Omental fat pad (tissue), 4 donors: Measurements from ENCODE around the gene ST8SIA6. TPM values are rescaled to one million over a fixed set of nuclear protein-coding genes. Genes with fewer than 3 reads are reported as not detected.

Source experiments
- ATAC-seq: fragments of 150-250 bp; one replicate; pipeline ENCODE4 v1.9.1; 2016; ENCODE audit warnings: mild to moderate bottlenecking, moderate library complexity; ENCODE audit not compliant: low FRiP score
- DNase-seq: peaks from one replicate; pipeline ENCODE4 v3.0.0-alpha.2; 2019; ENCODE audit warnings: low spot score
- CTCF ChIP-seq, 3 donors: fragments of 450-650 bp; IDR thresholded peaks; one replicate each; pipeline ENCODE4 v1.5.1; 2016 to 2017; ENCODE audit warnings: antibody characterized with exemption in 3 of 3, mild to moderate bottlenecking in 3 of 3, moderate library complexity in 2 of 3
- total RNA-seq, 4 donors: library from RNA; depleted of rRNA; stranded (reverse); fragments of >200 nt; gene quantifications; one replicate each; pipeline ENCODE4 v1.1.0, GENCODE V29; 2016

The ST8SIA6 gene
- total RNA-seq, 4 donors from 2014 or later = 0.19 to 7.6 (median 0.40) TPM

GRCh38 chr10:17358461-17358860 lies 95.9 kb downstream of the ST8SIA6 start:
- TF ChIP-seq CTCF (IDR thresholded peaks at IDR 0.05) = no peak
- no peak for ATAC-seq
- DNase-seq = no peak

- no peak for TF ChIP-seq CTCF (IDR thresholded peaks at IDR 0.05)
- DNase-seq (no peak), ATAC-seq (no peak)
Measured at GRCh38 chr10:17357781-17358180, 96.6 kb downstream of the ST8SIA6 start.

- ATAC-seq = no peak
- DNase-seq = no peak
- TF ChIP-seq CTCF (IDR thresholded peaks at IDR 0.05) = no peak
Measured at GRCh38 chr10:17356820-17357219, 97.6 kb downstream of the ST8SIA6 start.

- no peak for TF ChIP-seq CTCF (IDR thresholded peaks at IDR 0.05)
- no peak for ATAC-seq
- DNase-seq = no peak
Measured at GRCh38 chr10:17354781-17355180, 99.6 kb downstream of the ST8SIA6 start.

GRCh38 chr10:17353568-17354300 lies 100.7 kb downstream of the ST8SIA6 start:
- no peak for ATAC-seq
- no peak for TF ChIP-seq CTCF (IDR thresholded peaks at IDR 0.05)
- DNase-seq = no peak

- ATAC-seq (no peak), DNase-seq (no peak)
- TF ChIP-seq CTCF (IDR thresholded peaks at IDR 0.05) = no peak
Measured at GRCh38 chr10:17352583-17352982, 101.8 kb downstream of the ST8SIA6 start.

- DNase-seq (no peak), ATAC-seq (no peak)
- no peak for TF ChIP-seq CTCF (IDR thresholded peaks at IDR 0.05)
Measured at GRCh38 chr10:17351506-17351905, 102.9 kb downstream of the ST8SIA6 start.
